Vagina (tissue), 2 donors: ENCODE results near the gene MRPS34.

Experiments
- POLR2A ChIP-seq, 2 donors: fragments of 450-650 bp; IDR thresholded peaks; one replicate each; pipeline ENCODE4 v1.6.1; 2017; ENCODE audit warnings: antibody characterized with exemption in 2 of 2, mild to moderate bottlenecking in 2 of 2, moderate library complexity in 2 of 2
- TF ChIP-seq, protein P1 (sequence below), 3 experiments: fragments of 450-650 bp in 2 of 3; fragments of 200-600 bp in 1 of 3; sonication (generic) in 1 of 3; IDR thresholded peaks; one replicate each; pipeline ENCODE4 v1.5.1; 2017 to 2019; ENCODE audit warnings: antibody characterized with exemption in 3 of 3, mild to moderate bottlenecking in 2 of 3, moderate library complexity in 2 of 3

GRCh38 chr16:1745181-1745899 lies 27.6 kb downstream of the MRPS34 start:
- TF ChIP-seq, protein P1, sequence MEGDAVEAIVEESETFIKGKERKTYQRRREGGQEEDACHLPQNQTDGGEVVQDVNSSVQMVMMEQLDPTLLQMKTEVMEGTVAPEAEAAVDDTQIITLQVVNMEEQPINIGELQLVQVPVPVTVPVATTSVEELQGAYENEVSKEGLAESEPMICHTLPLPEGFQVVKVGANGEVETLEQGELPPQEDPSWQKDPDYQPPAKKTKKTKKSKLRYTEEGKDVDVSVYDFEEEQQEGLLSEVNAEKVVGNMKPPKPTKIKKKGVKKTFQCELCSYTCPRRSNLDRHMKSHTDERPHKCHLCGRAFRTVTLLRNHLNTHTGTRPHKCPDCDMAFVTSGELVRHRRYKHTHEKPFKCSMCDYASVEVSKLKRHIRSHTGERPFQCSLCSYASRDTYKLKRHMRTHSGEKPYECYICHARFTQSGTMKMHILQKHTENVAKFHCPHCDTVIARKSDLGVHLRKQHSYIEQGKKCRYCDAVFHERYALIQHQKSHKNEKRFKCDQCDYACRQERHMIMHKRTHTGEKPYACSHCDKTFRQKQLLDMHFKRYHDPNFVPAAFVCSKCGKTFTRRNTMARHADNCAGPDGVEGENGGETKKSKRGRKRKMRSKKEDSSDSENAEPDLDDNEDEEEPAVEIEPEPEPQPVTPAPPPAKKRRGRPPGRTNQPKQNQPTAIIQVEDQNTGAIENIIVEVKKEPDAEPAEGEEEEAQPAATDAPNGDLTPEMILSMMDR (IDR thresholded peaks at IDR 0.05): no peak
- no peak for TF ChIP-seq POLR2A (IDR thresholded peaks at IDR 0.05)
